ENCODE measurements around the gene MGMT.

- TF ChIP-seq, protein P1, sequence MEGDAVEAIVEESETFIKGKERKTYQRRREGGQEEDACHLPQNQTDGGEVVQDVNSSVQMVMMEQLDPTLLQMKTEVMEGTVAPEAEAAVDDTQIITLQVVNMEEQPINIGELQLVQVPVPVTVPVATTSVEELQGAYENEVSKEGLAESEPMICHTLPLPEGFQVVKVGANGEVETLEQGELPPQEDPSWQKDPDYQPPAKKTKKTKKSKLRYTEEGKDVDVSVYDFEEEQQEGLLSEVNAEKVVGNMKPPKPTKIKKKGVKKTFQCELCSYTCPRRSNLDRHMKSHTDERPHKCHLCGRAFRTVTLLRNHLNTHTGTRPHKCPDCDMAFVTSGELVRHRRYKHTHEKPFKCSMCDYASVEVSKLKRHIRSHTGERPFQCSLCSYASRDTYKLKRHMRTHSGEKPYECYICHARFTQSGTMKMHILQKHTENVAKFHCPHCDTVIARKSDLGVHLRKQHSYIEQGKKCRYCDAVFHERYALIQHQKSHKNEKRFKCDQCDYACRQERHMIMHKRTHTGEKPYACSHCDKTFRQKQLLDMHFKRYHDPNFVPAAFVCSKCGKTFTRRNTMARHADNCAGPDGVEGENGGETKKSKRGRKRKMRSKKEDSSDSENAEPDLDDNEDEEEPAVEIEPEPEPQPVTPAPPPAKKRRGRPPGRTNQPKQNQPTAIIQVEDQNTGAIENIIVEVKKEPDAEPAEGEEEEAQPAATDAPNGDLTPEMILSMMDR (conservative IDR thresholded peaks at IDR 0.05 in 1 of 2, IDR thresholded peaks at IDR 0.05 in 1 of 2; ENCODE audit: low read depth in 1 of 2, low read length in 2 of 2), result no peak
- TF ChIP-seq EZH2 (IDR thresholded peaks at IDR 0.05; ENCODE audit: low read length, missing control alignments), result no peak
Observed at GRCh38 chr10:129725011-129725410, 258.0 kb downstream of the MGMT start.

All from fibroblast of lung (primary cell).